SK-N-SH (cell line): Measurements from ENCODE around the gene DBP.

Experiments used
- EP300 ChIP-seq, 2 experiments: IDR thresholded peaks; 2 replicates each; pipeline versions ENCODE4 v1.4.0 to v1.6.1; 2012; ENCODE audit warnings: borderline replicate concordance in 1 of 2, low read depth in 1 of 2, low read length in 1 of 2
- EZH2phosphoT487 ChIP-seq: fragments of 200-600 bp; sonication (generic); IDR thresholded peaks from 2 replicates; pipeline ENCODE4 v1.6.1; 2017; ENCODE audit warnings: low read depth, mixed run types, mild to moderate bottlenecking, antibody characterized with exemption, moderate library complexity, borderline replicate concordance
- RXRA ChIP-seq: IDR thresholded peaks from 2 replicates; pipeline ENCODE4 v1.4.0; 2012; ENCODE audit warnings: low read depth, mild to moderate bottlenecking, borderline replicate concordance
- TF ChIP-seq, protein P1 (sequence below): fragments of 200-600 bp; sonication (generic); IDR thresholded peaks from 2 replicates; pipeline ENCODE4 v1.6.1; 2017; ENCODE audit warnings: antibody characterized with exemption, mild to moderate bottlenecking, moderate library complexity
- TF ChIP-seq, protein P2 (sequence below): IDR thresholded peaks from 2 replicates; pipeline ENCODE4 v1.4.0; 2012; ENCODE audit warnings: low read depth

DNA sequence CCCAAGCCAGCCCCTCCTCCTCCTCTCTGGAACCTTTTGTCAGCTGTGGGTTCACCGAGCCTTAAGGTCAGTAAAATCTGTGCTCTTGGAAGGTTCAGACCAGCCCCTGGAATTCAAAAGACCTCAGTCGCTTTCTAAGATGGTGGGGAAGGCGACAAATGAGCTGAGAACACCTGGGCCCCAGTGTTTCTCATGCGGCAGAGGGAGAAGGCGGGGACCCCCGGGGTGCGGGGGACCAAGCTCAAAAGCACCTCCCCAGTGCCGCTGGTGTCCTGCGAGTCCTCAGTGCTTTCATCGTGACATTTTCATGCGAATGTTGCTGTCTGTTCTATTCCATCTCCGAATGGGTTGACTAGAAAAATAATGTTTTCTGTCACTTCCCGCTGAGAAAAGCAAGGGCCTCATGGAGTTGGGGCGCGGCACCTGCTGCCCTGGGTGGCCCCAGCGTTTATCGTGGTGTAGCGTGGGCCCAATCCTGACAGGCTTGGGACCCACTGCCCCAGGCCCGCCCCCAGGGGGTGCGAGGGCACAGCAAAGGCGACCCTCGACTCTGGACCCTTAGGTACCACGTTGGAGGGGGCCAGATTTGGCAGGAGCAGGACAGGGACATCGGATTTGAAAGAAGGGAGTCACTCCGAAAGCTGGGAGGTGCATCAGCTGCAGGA lies 36.4 kb upstream of the DBP start:
- TF ChIP-seq EP300 (IDR thresholded peaks at IDR 0.05; ENCODE audit: borderline replicate concordance in 1 of 2, low read depth in 1 of 2, low read length in 1 of 2) (no peak), RXRA (no peak), EZH2phosphoT487 (no peak)
- TF ChIP-seq, protein P1, sequence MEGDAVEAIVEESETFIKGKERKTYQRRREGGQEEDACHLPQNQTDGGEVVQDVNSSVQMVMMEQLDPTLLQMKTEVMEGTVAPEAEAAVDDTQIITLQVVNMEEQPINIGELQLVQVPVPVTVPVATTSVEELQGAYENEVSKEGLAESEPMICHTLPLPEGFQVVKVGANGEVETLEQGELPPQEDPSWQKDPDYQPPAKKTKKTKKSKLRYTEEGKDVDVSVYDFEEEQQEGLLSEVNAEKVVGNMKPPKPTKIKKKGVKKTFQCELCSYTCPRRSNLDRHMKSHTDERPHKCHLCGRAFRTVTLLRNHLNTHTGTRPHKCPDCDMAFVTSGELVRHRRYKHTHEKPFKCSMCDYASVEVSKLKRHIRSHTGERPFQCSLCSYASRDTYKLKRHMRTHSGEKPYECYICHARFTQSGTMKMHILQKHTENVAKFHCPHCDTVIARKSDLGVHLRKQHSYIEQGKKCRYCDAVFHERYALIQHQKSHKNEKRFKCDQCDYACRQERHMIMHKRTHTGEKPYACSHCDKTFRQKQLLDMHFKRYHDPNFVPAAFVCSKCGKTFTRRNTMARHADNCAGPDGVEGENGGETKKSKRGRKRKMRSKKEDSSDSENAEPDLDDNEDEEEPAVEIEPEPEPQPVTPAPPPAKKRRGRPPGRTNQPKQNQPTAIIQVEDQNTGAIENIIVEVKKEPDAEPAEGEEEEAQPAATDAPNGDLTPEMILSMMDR: no peak
- TF ChIP-seq, protein P2, sequence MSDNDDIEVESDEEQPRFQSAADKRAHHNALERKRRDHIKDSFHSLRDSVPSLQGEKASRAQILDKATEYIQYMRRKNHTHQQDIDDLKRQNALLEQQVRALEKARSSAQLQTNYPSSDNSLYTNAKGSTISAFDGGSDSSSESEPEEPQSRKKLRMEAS: no peak
